GM12874 (cell line): ENCODE data around the gene NAA20.

Source experiments
- CTCF ChIP-seq: IDR thresholded peaks from 2 replicates; pipeline ENCODE4 v1.5.1; 2011; ENCODE audit warnings: low read depth, mild to moderate bottlenecking, control low read depth, low read length, moderate library complexity; ENCODE audit not compliant: insufficient read depth

The NAA20 gene

GRCh38 chr20:20017001-20017843, at the start of gene NAA20:
NAA20 (plus strand) TSS chr20:20017362; CDS start chr20:20017397, 35 bp downstream.
- peak; percentile 90 for TF ChIP-seq CTCF

- TF ChIP-seq CTCF: no peak
Measured at GRCh38 chr20:19967445-19967844, 49.7 kb upstream of the NAA20 start.

GRCh38 chr20:19968028-19968427, 49.1 kb upstream of the NAA20 start:
- no peak for TF ChIP-seq CTCF

- TF ChIP-seq CTCF: no peak
Measured at GRCh38 chr20:19968466-19969073, 48.6 kb upstream of the NAA20 start.

- TF ChIP-seq CTCF: no peak
Measured at GRCh38 chr20:19969106-19969505, 48.1 kb upstream of the NAA20 start.

- TF ChIP-seq CTCF: no peak
Measured at GRCh38 chr20:19969507-19970255, 47.5 kb upstream of the NAA20 start.

- TF ChIP-seq CTCF: no peak
Measured at GRCh38 chr20:19970256-19970765, 46.9 kb upstream of the NAA20 start.
